ENCODE results near the gene MAFB. TPM values are rescaled to one million over a fixed set of nuclear protein-coding genes. Genes with fewer than 3 reads are reported as not detected.

Gene MAFB
- total RNA-seq, 1 experiment from 2014 or later = 0.22 TPM

DNA sequence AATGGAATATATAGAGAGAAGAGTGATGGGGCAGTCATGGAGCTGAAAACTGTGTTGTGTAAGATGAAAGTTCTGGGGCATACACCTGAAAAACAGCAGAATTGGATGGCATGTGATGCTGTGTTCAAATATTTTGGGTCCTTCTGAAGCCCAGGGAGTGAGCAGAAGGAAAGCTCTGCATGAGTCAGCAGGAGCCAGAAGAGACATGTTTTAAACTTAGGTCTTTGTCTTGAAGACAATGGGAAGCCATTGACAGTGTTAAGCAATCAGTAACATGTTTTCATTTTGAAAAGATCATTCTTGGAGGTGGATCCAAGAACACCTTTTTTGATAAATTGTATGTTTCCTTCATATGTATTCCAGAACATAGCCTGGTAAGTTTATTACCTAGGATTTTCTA is 38.9 kb upstream of the MAFB start:
- intact Hi-C loops (cut with micrococcal nuclease) = no loop called here
- no peak overlapping the region for H2AFZ ChIP-seq (ENCODE audit: low read depth, low read length, poor library complexity, severe bottlenecking)
- H4K20me1 ChIP-seq (ENCODE audit: insufficient read depth) = no peaks in the 10 kb centered on the region
- no peak overlapping the region for H3K27ac ChIP-seq (ENCODE audit: low read depth, low read length)
- H3K36me3 ChIP-seq (ENCODE audit: control insufficient read depth in 1 of 2, insufficient read depth in 2 of 2, low read length in 2 of 2) = no peaks in the 10 kb centered on the region
- TF ChIP-seq CEBPB (IDR thresholded peaks at IDR 0.05; ENCODE audit: low read depth) = no peak
- TF ChIP-seq EZH2 (IDR thresholded peaks at IDR 0.05) = no peak
- TF ChIP-seq, protein P1, sequence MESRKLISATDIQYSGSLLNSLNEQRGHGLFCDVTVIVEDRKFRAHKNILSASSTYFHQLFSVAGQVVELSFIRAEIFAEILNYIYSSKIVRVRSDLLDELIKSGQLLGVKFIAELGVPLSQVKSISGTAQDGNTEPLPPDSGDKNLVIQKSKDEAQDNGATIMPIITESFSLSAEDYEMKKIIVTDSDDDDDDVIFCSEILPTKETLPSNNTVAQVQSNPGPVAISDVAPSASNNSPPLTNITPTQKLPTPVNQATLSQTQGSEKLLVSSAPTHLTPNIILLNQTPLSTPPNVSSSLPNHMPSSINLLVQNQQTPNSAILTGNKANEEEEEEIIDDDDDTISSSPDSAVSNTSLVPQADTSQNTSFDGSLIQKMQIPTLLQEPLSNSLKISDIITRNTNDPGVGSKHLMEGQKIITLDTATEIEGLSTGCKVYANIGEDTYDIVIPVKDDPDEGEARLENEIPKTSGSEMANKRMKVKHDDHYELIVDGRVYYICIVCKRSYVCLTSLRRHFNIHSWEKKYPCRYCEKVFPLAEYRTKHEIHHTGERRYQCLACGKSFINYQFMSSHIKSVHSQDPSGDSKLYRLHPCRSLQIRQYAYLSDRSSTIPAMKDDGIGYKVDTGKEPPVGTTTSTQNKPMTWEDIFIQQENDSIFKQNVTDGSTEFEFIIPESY (IDR thresholded peaks at IDR 0.05; ENCODE audit: extremely low read depth, insufficient replicate concordance, low read length) = no peak
- TF ChIP-seq CTCF (IDR thresholded peaks at IDR 0.05 in 2 of 3, conservative IDR thresholded peaks at IDR 0.05 in 1 of 3; ENCODE audit: borderline replicate concordance in 1 of 3, insufficient read depth in 1 of 3, low read depth in 2 of 3, low read length in 2 of 3) = no peak
- TF ChIP-seq EZH2phosphoT487 (IDR thresholded peaks at IDR 0.05; ENCODE audit: borderline replicate concordance) = no peak
- TF ChIP-seq SRF (IDR thresholded peaks at IDR 0.05; ENCODE audit: low read depth) = no peak
- TF ChIP-seq RAD21 (IDR thresholded peaks at IDR 0.05; ENCODE audit: low read depth) = no peak
- no peaks in the 10 kb centered on the region; the same call in 1 of the 2 replicates for H3K9me2 ChIP-seq (ENCODE audit: insufficient read depth)
- H3K4me3 ChIP-seq (replicated peaks in 1 of 2; ENCODE audit: low read depth in 1 of 2, low read length in 2 of 2) = no peak overlapping the region
- ChIA-PET POLR2A (no interaction called here), CTCF (no interaction called here), RAD21 (ENCODE audit: low non-redundant PET in 1 of 2, low total read pairs in 2 of 2, uncharacterized antibody in 2 of 2, unreplicated experiment in 2 of 2) (no interaction called here)
- no TSS peak for BruUV-seq (replicated peaks)
- no peak for DNase-seq (ENCODE audit: low read depth, low spot score)
- no peak overlapping the region for H3K4me2 ChIP-seq (ENCODE audit: low read length)
- H3K79me2 ChIP-seq (ENCODE audit: insufficient read depth, low read length) = no peaks in the 10 kb centered on the region
- no peaks in the 10 kb centered on the region for H3K9me3 ChIP-seq (ENCODE audit: control insufficient read depth in 1 of 2, insufficient read depth in 1 of 2, low read depth in 1 of 2, low read length in 2 of 2)
- no peak overlapping the region for H3K9ac ChIP-seq (ENCODE audit: low read length)
- no peaks in the 10 kb centered on the region for H3K4me1 ChIP-seq (ENCODE audit: control insufficient read depth in 1 of 2, insufficient read depth in 2 of 2, low read length in 2 of 2)
- no peak for ATAC-seq
- H3K27me3 ChIP-seq (ENCODE audit: insufficient read depth, low read length) = no peaks in the 10 kb centered on the region
